Measurements from ENCODE around the gene RSBN1. TPM values are rescaled to one million over a fixed set of nuclear protein-coding genes. Genes with fewer than 3 reads are reported as not detected.

The RSBN1 gene
- total RNA-seq, 1 experiment from 2014 or later: 15.5 TPM

DNA sequence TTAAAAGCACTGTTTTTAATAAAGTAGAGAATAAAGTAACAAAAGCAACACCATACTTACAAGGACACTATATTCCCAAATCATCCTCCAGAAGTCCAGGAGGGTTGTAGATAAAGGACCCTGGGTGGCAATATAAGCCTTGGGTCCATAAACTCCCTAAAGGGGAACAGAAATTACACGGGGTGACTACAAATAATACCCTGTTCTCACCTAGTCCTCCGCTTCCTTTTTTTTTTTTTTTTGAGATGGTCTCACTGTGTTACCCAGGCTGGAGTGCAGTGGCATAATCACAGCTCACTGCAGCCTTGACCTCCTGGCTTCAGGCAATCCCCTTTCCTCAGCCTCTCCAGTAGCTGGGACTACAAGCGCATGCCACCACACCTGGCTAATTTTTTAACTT is 46.1 kb upstream of the RSBN1 start:
- no peak for TF ChIP-seq ZNF423 (CRISPR knock-in tag; IDR thresholded peaks at IDR 0.05)
- TF ChIP-seq KAT7 (CRISPR knock-in tag; IDR thresholded peaks at IDR 0.05; ENCODE audit: borderline replicate concordance): no peak
- no peak for TF ChIP-seq FOXJ3 (CRISPR knock-in tag; IDR thresholded peaks at IDR 0.05; ENCODE audit: borderline replicate concordance)
- TF ChIP-seq, protein P1, sequence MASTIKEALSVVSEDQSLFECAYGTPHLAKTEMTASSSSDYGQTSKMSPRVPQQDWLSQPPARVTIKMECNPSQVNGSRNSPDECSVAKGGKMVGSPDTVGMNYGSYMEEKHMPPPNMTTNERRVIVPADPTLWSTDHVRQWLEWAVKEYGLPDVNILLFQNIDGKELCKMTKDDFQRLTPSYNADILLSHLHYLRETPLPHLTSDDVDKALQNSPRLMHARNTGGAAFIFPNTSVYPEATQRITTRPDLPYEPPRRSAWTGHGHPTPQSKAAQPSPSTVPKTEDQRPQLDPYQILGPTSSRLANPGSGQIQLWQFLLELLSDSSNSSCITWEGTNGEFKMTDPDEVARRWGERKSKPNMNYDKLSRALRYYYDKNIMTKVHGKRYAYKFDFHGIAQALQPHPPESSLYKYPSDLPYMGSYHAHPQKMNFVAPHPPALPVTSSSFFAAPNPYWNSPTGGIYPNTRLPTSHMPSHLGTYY (CRISPR knock-in tag; IDR thresholded peaks at IDR 0.05): no peak
- H3K36me3 Mint-ChIP-seq: no peaks in the 10 kb centered on the region
- CTCF ChIA-PET: no interaction called here
- DNase-seq (ENCODE audit: low spot score) (no peak), ATAC-seq (no peak)
- H3K9me3 Mint-ChIP-seq: no peaks in the 10 kb centered on the region
- H3K4me1 Mint-ChIP-seq: no peaks in the 10 kb centered on the region
- no peaks in the 10 kb centered on the region; the same call in 1 of the 2 replicates for H3K27me3 Mint-ChIP-seq (ENCODE audit: low read depth)
- no peak overlapping the region for H3K27ac Mint-ChIP-seq
- POLR2A ChIA-PET: no interaction called here
- no peak overlapping the region for H3K4me3 Mint-ChIP-seq

DNA sequence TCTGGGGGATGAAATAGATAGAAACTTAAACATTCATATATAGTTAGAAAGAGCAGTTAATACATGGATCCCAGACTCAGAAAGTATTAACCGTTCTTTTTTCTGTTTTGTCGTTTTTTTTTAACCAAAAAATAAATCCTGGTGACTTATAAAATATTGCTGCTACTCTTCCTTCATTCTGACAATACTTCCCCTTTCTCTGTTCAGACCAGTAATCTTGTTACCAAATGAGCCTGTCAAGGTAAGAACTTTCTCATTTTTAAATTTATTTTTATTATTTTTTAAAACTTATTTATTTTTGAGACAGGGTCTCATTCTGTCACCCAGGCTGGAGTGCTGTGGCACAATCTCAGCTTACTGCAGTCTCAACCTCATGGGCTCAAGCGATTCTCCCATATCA is 45.5 kb upstream of the RSBN1 start:
- CTCF ChIA-PET: no interaction called here
- Mint-ChIP-seq H3K27ac (no peak overlapping the region), H3K27me3 (ENCODE audit: low read depth) (no peaks in the 10 kb centered on the region; the same call in 1 of the 2 replicates), H3K4me3 (no peak overlapping the region), H3K36me3 (no peaks in the 10 kb centered on the region), H3K9me3 (no peaks in the 10 kb centered on the region), H3K4me1 (no peaks in the 10 kb centered on the region)
- TF ChIP-seq ELF4 (CRISPR knock-in tag; IDR thresholded peaks at IDR 0.05; ENCODE audit: low read depth) (no peak), ZNF423 (CRISPR knock-in tag; IDR thresholded peaks at IDR 0.05) (no peak), ZNF263 (CRISPR knock-in tag; IDR thresholded peaks at IDR 0.05; ENCODE audit: low read depth) (no peak), NR2C2 (CRISPR knock-in tag; IDR thresholded peaks at IDR 0.05) (no peak), TCF7 (CRISPR knock-in tag; IDR thresholded peaks at IDR 0.05; ENCODE audit: low read depth) (no peak), GTF2I (CRISPR knock-in tag; conservative IDR thresholded peaks at IDR 0.05) (no peak), FOXK1 (CRISPR knock-in tag; IDR thresholded peaks at IDR 0.05) (no peak), NFE2L1 (CRISPR knock-in tag; IDR thresholded peaks at IDR 0.05) (no peak), ZNF138 (CRISPR knock-in tag; conservative IDR thresholded peaks at IDR 0.05) (no peak), GRHL2 (CRISPR knock-in tag; IDR thresholded peaks at IDR 0.05; ENCODE audit: insufficient replicate concordance, severe bottlenecking) (no peak)
- TF ChIP-seq, protein P2, sequence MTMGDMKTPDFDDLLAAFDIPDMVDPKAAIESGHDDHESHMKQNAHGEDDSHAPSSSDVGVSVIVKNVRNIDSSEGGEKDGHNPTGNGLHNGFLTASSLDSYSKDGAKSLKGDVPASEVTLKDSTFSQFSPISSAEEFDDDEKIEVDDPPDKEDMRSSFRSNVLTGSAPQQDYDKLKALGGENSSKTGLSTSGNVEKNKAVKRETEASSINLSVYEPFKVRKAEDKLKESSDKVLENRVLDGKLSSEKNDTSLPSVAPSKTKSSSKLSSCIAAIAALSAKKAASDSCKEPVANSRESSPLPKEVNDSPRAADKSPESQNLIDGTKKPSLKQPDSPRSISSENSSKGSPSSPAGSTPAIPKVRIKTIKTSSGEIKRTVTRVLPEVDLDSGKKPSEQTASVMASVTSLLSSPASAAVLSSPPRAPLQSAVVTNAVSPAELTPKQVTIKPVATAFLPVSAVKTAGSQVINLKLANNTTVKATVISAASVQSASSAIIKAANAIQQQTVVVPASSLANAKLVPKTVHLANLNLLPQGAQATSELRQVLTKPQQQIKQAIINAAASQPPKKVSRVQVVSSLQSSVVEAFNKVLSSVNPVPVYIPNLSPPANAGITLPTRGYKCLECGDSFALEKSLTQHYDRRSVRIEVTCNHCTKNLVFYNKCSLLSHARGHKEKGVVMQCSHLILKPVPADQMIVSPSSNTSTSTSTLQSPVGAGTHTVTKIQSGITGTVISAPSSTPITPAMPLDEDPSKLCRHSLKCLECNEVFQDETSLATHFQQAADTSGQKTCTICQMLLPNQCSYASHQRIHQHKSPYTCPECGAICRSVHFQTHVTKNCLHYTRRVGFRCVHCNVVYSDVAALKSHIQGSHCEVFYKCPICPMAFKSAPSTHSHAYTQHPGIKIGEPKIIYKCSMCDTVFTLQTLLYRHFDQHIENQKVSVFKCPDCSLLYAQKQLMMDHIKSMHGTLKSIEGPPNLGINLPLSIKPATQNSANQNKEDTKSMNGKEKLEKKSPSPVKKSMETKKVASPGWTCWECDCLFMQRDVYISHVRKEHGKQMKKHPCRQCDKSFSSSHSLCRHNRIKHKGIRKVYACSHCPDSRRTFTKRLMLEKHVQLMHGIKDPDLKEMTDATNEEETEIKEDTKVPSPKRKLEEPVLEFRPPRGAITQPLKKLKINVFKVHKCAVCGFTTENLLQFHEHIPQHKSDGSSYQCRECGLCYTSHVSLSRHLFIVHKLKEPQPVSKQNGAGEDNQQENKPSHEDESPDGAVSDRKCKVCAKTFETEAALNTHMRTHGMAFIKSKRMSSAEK (CRISPR knock-in tag; IDR thresholded peaks at IDR 0.05; ENCODE audit: borderline replicate concordance): no peak
- TF ChIP-seq, protein P3, sequence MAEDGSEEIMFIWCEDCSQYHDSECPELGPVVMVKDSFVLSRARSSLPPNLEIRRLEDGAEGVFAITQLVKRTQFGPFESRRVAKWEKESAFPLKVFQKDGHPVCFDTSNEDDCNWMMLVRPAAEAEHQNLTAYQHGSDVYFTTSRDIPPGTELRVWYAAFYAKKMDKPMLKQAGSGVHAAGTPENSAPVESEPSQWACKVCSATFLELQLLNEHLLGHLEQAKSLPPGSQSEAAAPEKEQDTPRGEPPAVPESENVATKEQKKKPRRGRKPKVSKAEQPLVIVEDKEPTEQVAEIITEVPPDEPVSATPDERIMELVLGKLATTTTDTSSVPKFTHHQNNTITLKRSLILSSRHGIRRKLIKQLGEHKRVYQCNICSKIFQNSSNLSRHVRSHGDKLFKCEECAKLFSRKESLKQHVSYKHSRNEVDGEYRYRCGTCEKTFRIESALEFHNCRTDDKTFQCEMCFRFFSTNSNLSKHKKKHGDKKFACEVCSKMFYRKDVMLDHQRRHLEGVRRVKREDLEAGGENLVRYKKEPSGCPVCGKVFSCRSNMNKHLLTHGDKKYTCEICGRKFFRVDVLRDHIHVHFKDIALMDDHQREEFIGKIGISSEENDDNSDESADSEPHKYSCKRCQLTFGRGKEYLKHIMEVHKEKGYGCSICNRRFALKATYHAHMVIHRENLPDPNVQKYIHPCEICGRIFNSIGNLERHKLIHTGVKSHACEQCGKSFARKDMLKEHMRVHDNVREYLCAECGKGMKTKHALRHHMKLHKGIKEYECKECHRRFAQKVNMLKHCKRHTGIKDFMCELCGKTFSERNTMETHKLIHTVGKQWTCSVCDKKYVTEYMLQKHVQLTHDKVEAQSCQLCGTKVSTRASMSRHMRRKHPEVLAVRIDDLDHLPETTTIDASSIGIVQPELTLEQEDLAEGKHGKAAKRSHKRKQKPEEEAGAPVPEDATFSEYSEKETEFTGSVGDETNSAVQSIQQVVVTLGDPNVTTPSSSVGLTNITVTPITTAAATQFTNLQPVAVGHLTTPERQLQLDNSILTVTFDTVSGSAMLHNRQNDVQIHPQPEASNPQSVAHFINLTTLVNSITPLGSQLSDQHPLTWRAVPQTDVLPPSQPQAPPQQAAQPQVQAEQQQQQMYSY (CRISPR knock-in tag; IDR thresholded peaks at IDR 0.05): no peak
- TF ChIP-seq, protein P4, sequence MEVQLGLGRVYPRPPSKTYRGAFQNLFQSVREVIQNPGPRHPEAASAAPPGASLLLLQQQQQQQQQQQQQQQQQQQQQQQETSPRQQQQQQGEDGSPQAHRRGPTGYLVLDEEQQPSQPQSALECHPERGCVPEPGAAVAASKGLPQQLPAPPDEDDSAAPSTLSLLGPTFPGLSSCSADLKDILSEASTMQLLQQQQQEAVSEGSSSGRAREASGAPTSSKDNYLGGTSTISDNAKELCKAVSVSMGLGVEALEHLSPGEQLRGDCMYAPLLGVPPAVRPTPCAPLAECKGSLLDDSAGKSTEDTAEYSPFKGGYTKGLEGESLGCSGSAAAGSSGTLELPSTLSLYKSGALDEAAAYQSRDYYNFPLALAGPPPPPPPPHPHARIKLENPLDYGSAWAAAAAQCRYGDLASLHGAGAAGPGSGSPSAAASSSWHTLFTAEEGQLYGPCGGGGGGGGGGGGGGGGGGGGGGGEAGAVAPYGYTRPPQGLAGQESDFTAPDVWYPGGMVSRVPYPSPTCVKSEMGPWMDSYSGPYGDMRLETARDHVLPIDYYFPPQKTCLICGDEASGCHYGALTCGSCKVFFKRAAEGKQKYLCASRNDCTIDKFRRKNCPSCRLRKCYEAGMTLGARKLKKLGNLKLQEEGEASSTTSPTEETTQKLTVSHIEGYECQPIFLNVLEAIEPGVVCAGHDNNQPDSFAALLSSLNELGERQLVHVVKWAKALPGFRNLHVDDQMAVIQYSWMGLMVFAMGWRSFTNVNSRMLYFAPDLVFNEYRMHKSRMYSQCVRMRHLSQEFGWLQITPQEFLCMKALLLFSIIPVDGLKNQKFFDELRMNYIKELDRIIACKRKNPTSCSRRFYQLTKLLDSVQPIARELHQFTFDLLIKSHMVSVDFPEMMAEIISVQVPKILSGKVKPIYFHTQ (CRISPR knock-in tag; IDR thresholded peaks at IDR 0.05): no peak
- TF ChIP-seq, protein P5, sequence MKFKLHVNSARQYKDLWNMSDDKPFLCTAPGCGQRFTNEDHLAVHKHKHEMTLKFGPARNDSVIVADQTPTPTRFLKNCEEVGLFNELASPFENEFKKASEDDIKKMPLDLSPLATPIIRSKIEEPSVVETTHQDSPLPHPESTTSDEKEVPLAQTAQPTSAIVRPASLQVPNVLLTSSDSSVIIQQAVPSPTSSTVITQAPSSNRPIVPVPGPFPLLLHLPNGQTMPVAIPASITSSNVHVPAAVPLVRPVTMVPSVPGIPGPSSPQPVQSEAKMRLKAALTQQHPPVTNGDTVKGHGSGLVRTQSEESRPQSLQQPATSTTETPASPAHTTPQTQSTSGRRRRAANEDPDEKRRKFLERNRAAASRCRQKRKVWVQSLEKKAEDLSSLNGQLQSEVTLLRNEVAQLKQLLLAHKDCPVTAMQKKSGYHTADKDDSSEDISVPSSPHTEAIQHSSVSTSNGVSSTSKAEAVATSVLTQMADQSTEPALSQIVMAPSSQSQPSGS (CRISPR knock-in tag; IDR thresholded peaks at IDR 0.05; ENCODE audit: borderline replicate concordance, low read depth): no peak
- TF ChIP-seq, protein P6, sequence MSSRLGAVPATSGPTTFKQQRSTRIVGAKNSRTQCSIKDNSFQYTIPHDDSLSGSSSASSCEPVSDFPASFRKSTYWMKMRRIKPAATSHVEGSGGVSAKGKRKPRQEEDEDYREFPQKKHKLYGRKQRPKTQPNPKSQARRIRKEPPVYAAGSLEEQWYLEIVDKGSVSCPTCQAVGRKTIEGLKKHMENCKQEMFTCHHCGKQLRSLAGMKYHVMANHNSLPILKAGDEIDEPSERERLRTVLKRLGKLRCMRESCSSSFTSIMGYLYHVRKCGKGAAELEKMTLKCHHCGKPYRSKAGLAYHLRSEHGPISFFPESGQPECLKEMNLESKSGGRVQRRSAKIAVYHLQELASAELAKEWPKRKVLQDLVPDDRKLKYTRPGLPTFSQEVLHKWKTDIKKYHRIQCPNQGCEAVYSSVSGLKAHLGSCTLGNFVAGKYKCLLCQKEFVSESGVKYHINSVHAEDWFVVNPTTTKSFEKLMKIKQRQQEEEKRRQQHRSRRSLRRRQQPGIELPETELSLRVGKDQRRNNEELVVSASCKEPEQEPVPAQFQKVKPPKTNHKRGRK (CRISPR knock-in tag; IDR thresholded peaks at IDR 0.05; ENCODE audit: borderline replicate concordance): no peak
- TF ChIP-seq, protein P7, sequence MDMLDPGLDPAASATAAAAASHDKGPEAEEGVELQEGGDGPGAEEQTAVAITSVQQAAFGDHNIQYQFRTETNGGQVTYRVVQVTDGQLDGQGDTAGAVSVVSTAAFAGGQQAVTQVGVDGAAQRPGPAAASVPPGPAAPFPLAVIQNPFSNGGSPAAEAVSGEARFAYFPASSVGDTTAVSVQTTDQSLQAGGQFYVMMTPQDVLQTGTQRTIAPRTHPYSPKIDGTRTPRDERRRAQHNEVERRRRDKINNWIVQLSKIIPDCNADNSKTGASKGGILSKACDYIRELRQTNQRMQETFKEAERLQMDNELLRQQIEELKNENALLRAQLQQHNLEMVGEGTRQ (CRISPR knock-in tag; IDR thresholded peaks at IDR 0.05): no peak
- ATAC-seq: no peak
- DNase-seq (ENCODE audit: low spot score): no peak
- POLR2A ChIA-PET: no interaction called here
